Ishikawa (cell line): ENCODE measurements around the gene THSD4.
A peak's percentile ranks its signal among the peaks of the same experiment; 100 is the strongest.

Experiments used
- CEBPB ChIP-seq: IDR thresholded peaks from 2 replicates; pipeline ENCODE4 v1.6.1; 2012
- CREB1 ChIP-seq: IDR thresholded peaks from 2 replicates; pipeline ENCODE4 v1.6.1; 2012; ENCODE audit warnings: low read depth
- EGR1 ChIP-seq: IDR thresholded peaks from 2 replicates; pipeline ENCODE4 v1.6.1; 2012
- EP300 ChIP-seq: IDR thresholded peaks from 2 replicates; pipeline ENCODE4 v1.6.1; 2012; ENCODE audit warnings: borderline replicate concordance
- FOXM1 ChIP-seq: IDR thresholded peaks from 2 replicates; pipeline ENCODE4 v1.6.1; 2012; ENCODE audit warnings: low read depth, borderline replicate concordance
- NFIC ChIP-seq: IDR thresholded peaks from 2 replicates; pipeline ENCODE4 v1.6.1; 2012
- RAD21 ChIP-seq: IDR thresholded peaks from 2 replicates; pipeline ENCODE4 v1.6.1; 2012; ENCODE audit warnings: low read depth
- REST ChIP-seq: IDR thresholded peaks from 2 replicates; pipeline ENCODE4 v1.6.1; 2012; ENCODE audit warnings: low read depth, mild to moderate bottlenecking
- TAF1 ChIP-seq: IDR thresholded peaks from 2 replicates; pipeline ENCODE4 v1.6.1; 2012; ENCODE audit warnings: low read depth, mild to moderate bottlenecking
- TCF12 ChIP-seq: IDR thresholded peaks from 2 replicates; pipeline ENCODE4 v1.6.1; 2012; ENCODE audit warnings: low read depth
- TEAD4 ChIP-seq: IDR thresholded peaks from 2 replicates; pipeline ENCODE4 v1.6.1; 2012
- USF1 ChIP-seq: IDR thresholded peaks from 2 replicates; pipeline ENCODE4 v1.6.1; 2012
- YY1 ChIP-seq: IDR thresholded peaks from 2 replicates; pipeline ENCODE4 v1.6.1; 2012; ENCODE audit warnings: low read depth
- ZBTB7A ChIP-seq: IDR thresholded peaks from 2 replicates; pipeline ENCODE4 v1.6.1; 2012; ENCODE audit warnings: low read depth
- TF ChIP-seq, protein P1 (sequence below): IDR thresholded peaks from 2 replicates; pipeline ENCODE4 v1.6.1; 2012

THSD4 gene

GRCh38 chr15:71170163-71170562, 54.9 kb downstream of the THSD4 start:
- TF ChIP-seq REST (peak; percentile 35; the same call in 1 of the 2 replicates), NFIC (no peak), FOXM1 (no peak)

DNA sequence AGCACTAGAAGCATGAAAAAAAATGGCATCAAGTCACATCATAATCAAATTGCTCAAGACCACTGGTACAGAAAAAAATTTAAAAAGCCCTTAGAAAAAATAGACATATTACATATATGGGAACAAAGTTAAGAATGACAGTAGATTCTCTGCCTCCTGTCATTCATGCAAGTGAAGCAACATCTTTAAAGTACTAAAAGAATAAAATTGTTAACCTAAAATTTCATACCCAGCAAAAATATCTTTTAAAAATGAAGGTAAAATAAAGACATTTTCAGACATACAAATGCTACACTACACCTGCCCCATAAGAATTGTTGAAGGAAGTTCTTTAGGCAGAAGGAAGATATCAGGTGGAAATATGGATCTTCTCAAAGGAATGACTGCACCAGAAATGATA, 55.9 kb downstream of the THSD4 start:
- TF ChIP-seq FOXM1 = no peak
- TF ChIP-seq RAD21 = no peak
- TF ChIP-seq YY1 = no peak
- TF ChIP-seq REST = no peak
- no peak for TF ChIP-seq NFIC
- no peak for TF ChIP-seq CREB1

DNA sequence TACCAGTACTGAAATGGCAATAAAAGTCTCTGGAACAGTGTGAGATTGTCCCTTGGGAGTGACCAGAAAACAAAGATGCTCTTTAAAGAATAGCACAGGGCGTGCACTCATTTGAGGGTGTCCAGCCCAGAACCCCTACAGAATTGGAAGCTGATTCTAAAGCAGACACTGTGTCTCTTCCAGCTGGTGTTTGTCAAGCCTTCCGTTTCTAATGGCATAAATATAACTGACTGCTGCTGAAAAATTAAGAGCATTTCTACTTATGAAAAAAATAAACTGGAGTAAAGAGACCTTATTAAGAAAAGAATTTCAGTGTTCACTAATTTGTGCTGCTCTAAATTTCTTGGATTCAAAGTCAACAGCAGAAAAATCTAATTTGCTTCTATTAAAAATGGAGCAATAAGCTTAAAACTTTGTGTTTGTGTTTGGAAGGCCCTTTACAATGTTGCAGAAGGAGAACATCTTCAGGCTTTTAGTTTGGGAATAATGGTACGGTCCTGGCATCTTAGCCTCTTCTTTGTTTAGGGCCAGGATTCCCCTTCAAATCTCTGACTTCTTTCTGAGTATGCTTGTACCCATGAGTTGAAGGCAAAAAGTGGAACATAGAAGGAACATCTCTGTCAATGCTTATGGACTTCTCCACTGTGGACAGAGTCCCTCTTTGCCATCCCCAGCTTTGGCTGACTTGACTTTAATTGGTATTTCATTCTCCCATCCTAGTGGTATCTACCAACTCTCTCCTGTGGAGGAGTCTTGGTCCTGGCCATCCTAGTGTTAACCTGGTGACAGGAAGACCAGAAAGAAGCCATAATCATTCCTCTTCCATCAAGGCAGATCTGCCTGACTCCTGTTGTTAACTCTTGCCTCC, 65.9 kb downstream of the THSD4 start:
- TF ChIP-seq TEAD4 (no peak), NFIC (no peak), FOXM1 (no peak), ZBTB7A (no peak), YY1 (no peak), RAD21 (no peak), EP300 (no peak), TAF1 (no peak), USF1 (no peak), CEBPB (no peak)

DNA sequence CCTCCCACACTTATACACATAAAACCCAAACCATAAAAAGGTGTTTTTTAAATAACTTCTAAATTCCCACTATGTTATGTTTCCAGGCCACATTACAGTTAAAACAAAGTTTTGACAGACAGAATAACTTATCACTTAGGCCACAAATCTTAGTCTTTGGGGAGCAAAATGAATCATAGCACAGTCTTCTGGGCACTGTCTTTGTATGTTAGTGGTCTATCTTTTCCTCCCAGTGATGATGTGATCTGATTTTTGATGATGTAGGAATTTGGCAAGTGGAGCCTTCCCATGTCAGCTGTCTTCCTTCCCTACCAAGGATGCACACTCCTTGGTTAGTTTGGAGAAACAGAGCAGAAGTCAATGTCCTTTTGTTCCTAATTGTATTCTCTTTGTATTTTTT, 67.3 kb downstream of the THSD4 start:
- TF ChIP-seq CEBPB = no peak
- TF ChIP-seq CREB1 = no peak
- no peak for TF ChIP-seq TEAD4
- TF ChIP-seq TCF12 = no peak
- TF ChIP-seq REST = no peak
- TF ChIP-seq, protein P1, sequence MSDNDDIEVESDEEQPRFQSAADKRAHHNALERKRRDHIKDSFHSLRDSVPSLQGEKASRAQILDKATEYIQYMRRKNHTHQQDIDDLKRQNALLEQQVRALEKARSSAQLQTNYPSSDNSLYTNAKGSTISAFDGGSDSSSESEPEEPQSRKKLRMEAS = no peak
- TF ChIP-seq TAF1 = no peak
- no peak for TF ChIP-seq RAD21
- no peak for TF ChIP-seq NFIC
- TF ChIP-seq ZBTB7A = no peak
- no peak for TF ChIP-seq FOXM1
- TF ChIP-seq USF1 = no peak
- no peak for TF ChIP-seq EGR1
- no peak for TF ChIP-seq EP300
- TF ChIP-seq YY1 = no peak

- TF ChIP-seq TAF1 (no peak), CEBPB (no peak), NFIC (no peak), YY1 (no peak), RAD21 (no peak), TEAD4 (no peak), ZBTB7A (no peak), FOXM1 (no peak), CREB1 (no peak), TCF12 (no peak), EP300 (no peak), USF1 (no peak)
- TF ChIP-seq, protein P1 = no peak
These were observed 67.8 kb downstream of the THSD4 start for GRCh38 chr15:71183063-71183462.
